ENCODE data around the gene TSPAN9. TPM values are rescaled to one million over a fixed set of nuclear protein-coding genes. Genes with fewer than 3 reads are reported as not detected.

TSPAN9 gene
- total and polyA plus RNA-seq, 2 experiments from 2014 or later: 6.0 to 31.5 TPM

- Histone ChIP-seq H3F3A (replicated peaks; ENCODE audit: low read depth) (no peaks in the 10 kb centered on the region), H3K27ac (ENCODE audit: low read depth) (no peak overlapping the region), H3K36me3 (ENCODE audit: insufficient read depth) (no peaks in the 10 kb centered on the region), H3K79me2 (replicated peaks; ENCODE audit: insufficient read depth) (no peaks in the 10 kb centered on the region), H3K27me3 (ENCODE audit: insufficient read depth) (no peaks in the 10 kb centered on the region), H3K4me1 (ENCODE audit: insufficient read depth) (no peaks in the 10 kb centered on the region), H3K4me2 (no peak overlapping the region), H2AFZ (no peak overlapping the region), H3K4me3 (no peak overlapping the region), H3K9me2 (ENCODE audit: insufficient read depth) (0 out of 2 replicates have a peak, but pooled peaks cover 4% of the 10 kb centered on the region), H4K20me1 (replicated peaks; ENCODE audit: insufficient read depth) (no peaks in the 10 kb centered on the region)
- H3K4me3 Mint-ChIP-seq: no peak overlapping the region
- H3K36me3 Mint-ChIP-seq (ENCODE audit: low read depth): peaks cover 4% of the 10 kb centered on the region; the same call in 2 of the 3 replicates
- H3K9me3 Mint-ChIP-seq: no peaks in the 10 kb centered on the region
- TF ChIP-seq ZNF331 (CRISPR knock-in tag; IDR thresholded peaks at IDR 0.05; ENCODE audit: low read depth) (no peak), EZH2 (IDR thresholded peaks at IDR 0.05; ENCODE audit: low read depth, unreplicated experiment) (no peak), STAT1 (IDR thresholded peaks at IDR 0.05; ENCODE audit: unreplicated experiment) (no peak), NANOG (IDR thresholded peaks at IDR 0.05; ENCODE audit: borderline replicate concordance) (no peak), EZH2phosphoT487 (IDR thresholded peaks at IDR 0.05; ENCODE audit: unreplicated experiment) (no peak), POLR2AphosphoS5 (IDR thresholded peaks at IDR 0.05; ENCODE audit: low read depth) (no peak), ZNF462 (CRISPR knock-in tag; IDR thresholded peaks at IDR 0.05) (no peak), JUNB (IDR thresholded peaks at IDR 0.05; ENCODE audit: unreplicated experiment) (no peak), ETS1 (IDR thresholded peaks at IDR 0.05) (no peak), CREB1 (CRISPR knock-in tag; IDR thresholded peaks at IDR 0.05; ENCODE audit: low read depth) (no peak), ZNF114 (CRISPR knock-in tag; IDR thresholded peaks at IDR 0.05) (no peak)
- TF ChIP-seq, protein P1, sequence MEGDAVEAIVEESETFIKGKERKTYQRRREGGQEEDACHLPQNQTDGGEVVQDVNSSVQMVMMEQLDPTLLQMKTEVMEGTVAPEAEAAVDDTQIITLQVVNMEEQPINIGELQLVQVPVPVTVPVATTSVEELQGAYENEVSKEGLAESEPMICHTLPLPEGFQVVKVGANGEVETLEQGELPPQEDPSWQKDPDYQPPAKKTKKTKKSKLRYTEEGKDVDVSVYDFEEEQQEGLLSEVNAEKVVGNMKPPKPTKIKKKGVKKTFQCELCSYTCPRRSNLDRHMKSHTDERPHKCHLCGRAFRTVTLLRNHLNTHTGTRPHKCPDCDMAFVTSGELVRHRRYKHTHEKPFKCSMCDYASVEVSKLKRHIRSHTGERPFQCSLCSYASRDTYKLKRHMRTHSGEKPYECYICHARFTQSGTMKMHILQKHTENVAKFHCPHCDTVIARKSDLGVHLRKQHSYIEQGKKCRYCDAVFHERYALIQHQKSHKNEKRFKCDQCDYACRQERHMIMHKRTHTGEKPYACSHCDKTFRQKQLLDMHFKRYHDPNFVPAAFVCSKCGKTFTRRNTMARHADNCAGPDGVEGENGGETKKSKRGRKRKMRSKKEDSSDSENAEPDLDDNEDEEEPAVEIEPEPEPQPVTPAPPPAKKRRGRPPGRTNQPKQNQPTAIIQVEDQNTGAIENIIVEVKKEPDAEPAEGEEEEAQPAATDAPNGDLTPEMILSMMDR (conservative IDR thresholded peaks at IDR 0.05; ENCODE audit: low read depth in 2 of 2): no peak
- TF ChIP-seq, protein P2, sequence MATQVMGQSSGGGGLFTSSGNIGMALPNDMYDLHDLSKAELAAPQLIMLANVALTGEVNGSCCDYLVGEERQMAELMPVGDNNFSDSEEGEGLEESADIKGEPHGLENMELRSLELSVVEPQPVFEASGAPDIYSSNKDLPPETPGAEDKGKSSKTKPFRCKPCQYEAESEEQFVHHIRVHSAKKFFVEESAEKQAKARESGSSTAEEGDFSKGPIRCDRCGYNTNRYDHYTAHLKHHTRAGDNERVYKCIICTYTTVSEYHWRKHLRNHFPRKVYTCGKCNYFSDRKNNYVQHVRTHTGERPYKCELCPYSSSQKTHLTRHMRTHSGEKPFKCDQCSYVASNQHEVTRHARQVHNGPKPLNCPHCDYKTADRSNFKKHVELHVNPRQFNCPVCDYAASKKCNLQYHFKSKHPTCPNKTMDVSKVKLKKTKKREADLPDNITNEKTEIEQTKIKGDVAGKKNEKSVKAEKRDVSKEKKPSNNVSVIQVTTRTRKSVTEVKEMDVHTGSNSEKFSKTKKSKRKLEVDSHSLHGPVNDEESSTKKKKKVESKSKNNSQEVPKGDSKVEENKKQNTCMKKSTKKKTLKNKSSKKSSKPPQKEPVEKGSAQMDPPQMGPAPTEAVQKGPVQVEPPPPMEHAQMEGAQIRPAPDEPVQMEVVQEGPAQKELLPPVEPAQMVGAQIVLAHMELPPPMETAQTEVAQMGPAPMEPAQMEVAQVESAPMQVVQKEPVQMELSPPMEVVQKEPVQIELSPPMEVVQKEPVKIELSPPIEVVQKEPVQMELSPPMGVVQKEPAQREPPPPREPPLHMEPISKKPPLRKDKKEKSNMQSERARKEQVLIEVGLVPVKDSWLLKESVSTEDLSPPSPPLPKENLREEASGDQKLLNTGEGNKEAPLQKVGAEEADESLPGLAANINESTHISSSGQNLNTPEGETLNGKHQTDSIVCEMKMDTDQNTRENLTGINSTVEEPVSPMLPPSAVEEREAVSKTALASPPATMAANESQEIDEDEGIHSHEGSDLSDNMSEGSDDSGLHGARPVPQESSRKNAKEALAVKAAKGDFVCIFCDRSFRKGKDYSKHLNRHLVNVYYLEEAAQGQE (IDR thresholded peaks at IDR 0.05; ENCODE audit: unreplicated experiment): no peak
- peaks cover 11% of the 10 kb centered on the region for H3K27me3 Mint-ChIP-seq (ENCODE audit: insufficient read depth, low read depth, poor library complexity)
- H3K27ac Mint-ChIP-seq: no peak overlapping the region
- DNase-seq (ENCODE audit: low spot score) (no peak), ATAC-seq (no peak)
- peaks cover 10% of the 10 kb centered on the region for H3K4me1 Mint-ChIP-seq
Observed at GRCh38 chr12:3250576-3250975, 173.4 kb downstream of the TSPAN9 start.
